Activated naive CD4-positive, alpha-beta T cell treated with anti-CD3 and anti-CD28 coated beads, Interleukin-2, amount 50 U/mL, for 16 hours (primary cell): ENCODE data around the gene PM20D1.
"Not testable (repeated sequence)": the region's sequence is repeated elsewhere in the genome, so short reads cannot be mapped to it uniquely, and the experiment has no call there.

Experiments used
- DNase-seq: peaks from one replicate; pipeline ENCODE4 v3.0.0-alpha.2; 2020

Gene PM20D1

DNA sequence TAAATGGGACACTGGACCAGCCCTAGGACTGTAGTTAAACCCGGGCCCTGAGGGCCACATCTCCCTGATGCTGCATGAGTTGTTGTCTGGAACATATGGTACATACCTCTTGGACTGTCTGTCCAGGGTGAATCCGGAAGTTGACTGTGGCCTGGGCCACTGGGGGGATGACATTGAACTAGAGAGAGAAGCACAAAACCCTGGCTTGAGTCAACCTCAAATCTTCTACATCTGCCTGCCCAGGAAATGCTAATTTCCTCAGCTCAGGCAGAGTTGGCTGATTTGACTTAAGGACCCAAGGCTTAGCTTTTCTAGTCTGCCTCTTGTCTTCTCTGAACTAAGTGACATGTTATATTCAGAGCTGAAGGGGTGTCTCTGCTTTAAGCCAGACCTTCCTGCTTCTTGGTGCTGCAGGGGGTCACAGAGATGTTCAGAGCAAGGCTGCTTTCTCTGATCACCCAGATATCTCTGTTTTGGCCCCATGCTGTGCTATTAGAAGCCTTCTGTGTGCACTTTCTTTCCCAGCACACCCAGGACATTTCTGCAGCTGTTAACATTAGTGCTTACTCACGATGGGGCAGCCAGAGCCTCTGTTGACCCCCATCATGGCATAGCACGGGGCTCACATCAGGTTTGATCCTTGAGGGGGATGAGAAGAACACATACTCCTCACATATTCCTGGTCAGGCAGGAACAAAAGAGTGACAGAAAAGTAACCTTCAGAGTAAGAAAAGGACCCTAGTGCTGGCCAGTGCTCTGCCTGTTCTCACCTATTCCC lies 9.6 kb downstream of the PM20D1 start:
- DNase-seq, result no peak

DNA sequence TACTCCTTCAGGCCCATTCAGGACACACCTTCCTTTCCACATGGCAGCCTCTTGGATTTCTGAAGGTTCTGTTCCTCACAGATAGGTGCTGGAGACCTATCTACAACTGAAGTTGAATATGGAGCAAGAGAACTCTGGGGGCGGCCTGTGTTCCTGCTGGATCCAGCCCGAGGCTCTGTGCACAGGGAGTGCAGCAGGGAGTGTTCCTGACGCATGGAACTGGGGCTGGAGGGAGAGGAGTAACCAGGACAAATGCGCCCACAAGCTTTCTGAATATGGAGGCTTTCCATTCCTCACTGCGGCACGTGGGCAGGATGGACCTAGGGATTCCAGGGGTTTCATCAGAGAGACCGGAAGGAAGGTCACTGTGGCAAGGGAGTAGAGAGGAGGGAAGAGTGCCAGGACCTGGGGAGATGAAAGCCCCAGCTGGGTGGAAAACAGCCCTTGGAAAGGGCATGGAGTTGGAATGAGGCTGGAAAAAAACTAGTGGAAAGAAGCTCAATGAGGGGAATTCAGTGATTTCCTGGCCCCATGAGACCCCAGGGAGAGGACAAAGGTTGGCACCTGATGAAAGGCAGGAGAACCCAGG lies 12.5 kb downstream of the PM20D1 start:
- DNase-seq, result no peak

DNA sequence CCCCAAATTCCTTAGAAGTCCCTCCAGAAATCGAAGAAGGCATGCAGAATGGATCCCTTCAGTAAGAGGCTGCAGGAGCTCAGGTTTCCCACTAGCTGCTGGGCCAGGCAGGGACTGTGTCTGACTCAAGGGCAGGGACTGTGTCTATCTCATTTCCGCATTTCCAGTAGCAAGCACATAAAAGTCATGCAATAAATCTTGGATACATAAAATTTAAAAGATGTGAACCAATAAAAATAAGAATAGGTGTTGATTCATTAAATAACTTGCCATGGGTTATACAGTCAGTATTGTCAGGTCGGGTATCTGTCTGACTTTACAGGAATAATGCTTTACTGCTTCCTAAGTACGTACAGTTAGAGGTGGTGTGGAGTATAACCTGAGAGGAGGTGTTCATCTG lies 15.2 kb downstream of the PM20D1 start:
- no peak for DNase-seq

DNA sequence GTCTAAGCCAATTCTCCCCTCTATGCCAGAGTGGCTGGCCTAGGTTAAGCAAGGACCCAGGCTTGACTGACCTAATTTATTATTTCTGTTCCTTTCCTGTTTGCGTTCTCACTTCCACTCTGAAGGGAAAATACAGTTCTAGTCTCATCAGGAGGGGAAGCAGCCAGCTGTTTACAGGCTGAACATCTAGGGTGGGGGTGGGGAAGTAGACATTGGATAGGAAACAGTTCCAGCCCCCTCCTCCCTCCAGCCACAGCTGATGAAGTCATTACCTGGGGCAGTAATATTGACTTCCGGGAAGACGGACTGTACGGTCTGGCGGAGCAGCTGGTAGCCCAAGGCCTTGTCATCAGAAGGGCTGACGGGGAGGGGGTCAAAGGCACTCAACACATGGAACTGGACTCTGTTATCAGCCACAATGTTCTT lies 17.6 kb downstream of the PM20D1 start:
- DNase-seq, result no peak

DNA sequence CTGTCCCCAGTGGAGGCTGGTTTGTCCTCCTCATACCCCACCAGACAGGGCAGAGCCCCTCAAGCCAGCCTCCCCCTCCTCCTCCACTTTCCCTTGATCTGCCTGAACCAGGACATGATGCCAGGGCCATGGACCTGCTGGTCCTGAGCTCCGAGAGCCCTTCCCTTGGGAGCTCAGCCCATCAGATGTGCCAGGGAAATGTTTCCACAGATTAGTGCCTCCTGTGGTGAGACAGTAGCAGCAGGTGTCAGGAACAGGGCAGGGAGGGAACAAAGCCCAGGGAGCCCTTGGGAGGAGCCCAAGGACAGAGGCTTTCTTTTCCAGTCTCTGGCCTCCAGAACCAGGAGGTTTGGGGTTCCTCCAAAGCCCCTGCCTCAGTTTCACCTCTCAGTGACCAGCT lies 22.3 kb downstream of the PM20D1 start:
- DNase-seq, result no peak

DNA sequence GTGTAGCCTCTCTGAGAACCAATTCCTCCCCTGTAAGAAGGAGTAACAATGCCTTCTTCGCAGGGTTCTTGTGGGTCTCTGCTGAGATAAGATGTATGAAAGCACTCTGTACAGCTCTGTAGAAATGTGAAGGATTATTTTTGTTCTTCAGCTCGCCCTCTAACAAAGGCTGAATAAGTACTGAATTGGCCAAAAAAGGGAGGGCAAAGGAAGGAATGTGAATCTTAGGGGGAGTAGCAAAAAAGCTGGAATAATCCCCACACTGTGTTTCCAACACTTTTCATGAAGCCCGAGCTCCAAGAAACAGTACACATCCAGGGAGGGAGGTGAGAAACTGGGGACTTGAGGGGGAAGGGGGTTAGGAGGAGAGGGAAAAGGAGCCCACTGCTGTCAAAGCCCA lies 22.9 kb downstream of the PM20D1 start:
- DNase-seq, result no peak

DNA sequence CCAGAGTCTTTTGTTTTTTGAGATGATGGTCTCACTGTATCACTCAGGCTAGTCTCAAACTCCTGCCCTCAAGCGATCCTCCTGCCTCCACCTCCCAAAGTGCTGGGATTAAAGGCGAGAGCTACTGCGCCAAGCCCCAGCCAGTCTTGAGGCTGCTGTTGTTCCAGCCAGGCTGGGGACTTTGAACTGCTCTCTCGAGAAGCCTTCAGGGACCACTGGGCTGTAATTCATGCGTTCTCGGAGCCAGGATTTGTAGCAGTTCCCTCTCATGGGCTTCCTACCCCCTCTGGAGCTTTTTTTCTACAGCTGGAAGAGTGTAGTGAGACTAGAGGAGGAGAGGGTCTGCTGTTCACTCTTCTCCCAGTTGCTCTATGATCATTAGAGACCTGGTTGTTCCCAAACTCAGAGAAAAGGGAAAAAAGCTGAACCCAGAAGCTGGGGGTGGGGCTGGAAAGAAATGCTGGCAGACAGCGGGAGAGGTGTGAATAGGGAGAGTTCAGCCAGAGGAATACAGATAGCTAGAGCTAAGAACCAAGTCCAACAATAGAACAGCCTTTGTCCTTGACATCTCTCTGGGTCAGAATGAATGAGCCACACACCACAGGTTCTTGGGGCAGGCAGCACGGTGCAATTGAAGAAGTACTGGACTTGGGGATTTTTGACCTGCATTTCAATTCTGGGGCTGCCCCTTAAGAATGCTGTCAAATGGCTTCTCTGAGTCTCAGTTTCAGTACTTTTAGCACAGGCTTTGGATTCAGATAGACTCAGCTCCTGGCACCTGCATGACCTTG lies 23.7 kb downstream of the PM20D1 start:
- no peak for DNase-seq

DNA sequence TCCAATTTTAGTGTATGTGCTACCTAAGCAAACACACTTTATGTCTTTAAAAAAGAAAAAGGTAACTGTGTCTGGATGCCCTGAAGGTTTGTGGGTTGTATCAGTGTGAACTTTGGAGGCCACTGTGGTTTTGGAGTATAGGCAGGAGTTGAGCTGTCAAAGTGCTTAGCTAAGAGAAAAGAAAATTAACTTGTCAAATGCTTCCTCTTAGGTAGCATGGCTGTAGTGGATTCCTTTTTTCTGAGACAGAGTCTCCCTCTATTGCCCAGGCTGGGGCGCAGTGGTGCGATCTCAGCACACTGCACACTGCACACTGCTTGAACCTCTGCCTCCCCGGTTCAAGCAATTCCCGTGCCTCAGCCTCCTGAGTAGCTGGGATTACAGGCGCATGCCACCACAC lies 25.8 kb downstream of the PM20D1 start:
- no peak for DNase-seq

DNA sequence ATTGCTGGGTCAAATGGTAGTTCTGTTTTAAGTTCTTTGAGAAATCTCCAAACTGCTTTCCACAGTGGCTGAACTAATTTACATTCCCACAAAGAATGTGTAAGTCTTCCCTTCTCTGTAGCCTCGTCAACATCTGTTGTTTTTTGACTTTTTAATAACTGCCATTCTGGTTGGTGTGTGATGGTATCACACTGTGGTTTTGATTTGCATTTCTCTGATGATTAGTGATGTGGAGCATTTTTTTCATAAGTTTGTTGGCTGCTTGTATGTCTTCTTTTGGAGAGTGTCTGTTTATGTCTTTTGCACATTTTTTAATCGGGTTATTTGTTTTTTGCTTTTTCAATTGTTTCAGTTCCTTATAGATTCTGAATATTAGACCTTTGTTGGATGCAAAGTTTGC lies 26.7 kb downstream of the PM20D1 start:
- not testable (repeated sequence) for DNase-seq

DNA sequence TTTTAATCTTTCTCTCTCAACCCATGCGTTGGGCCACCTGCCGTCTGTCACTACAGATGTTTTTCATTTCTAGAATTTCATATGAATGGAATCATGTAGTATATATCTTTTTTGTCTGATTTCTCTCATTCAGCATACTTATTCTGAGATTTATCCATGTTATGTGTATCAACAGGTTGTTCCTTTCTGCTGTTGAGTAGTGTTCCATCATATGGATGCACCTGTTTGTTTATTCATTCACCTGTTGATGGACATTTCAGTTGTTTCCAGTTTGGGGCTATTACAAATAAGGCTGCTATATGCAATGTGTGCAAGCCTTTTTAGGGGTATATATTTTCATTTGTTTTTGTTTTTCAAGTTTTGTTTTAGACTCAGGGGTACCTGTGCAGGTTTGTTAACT lies 27.5 kb downstream of the PM20D1 start:
- DNase-seq, result no peak

DNA sequence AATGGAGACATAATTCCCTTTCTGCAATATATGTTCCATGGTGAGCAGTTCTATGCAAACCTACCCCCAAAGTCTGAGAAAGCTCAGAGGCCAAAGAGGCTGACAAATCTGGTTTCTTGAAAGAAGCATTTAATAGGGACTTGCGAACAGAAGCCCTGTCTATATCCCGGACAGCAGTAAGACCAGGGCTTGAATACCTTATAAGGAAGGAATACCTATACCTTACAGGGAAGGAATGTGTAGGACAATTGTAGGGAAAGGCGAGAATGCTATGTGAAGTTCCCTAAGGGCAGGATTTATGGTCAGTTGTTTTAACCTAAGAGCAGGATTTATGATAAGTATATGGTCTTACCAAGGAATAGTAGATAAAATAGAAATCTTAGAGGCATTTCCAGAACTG lies 31.9 kb downstream of the PM20D1 start:
- no peak for DNase-seq

DNA sequence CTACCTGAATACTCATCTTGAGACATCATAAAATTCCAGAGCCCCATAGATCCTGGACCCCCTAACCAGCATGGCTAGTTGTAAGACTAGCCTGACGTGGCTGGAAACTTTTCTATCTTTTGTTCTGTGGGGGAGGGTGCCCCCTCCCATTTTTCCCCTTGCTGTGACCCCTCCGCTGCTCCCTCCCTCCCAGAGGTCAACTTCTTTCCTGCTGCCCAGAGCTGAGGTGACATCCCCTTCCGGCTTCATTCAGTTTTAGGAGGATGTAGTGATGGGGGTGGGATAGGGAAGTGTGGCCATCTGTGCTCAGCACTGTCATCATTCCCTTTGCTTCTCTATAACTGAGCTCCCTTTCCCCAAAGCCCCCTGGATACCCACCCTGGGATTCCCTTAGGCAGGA lies 32.6 kb downstream of the PM20D1 start:
- DNase-seq, result no peak

DNA sequence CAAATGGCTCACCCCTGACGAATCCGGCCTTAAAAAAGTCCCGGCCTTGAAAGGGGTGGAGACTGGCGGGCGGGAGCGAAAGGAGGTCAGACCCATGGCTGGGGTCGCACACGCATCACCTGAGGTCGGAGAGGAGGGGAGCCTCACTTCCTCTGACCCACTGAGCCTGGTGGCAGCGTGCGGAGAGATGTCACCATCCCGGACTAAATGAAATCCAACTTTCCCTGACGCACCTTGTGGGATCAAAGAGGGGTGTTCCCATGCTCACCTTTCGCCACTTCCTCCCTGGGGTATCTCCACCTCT lies 36.2 kb downstream of the PM20D1 start:
- DNase-seq, result no peak

DNA sequence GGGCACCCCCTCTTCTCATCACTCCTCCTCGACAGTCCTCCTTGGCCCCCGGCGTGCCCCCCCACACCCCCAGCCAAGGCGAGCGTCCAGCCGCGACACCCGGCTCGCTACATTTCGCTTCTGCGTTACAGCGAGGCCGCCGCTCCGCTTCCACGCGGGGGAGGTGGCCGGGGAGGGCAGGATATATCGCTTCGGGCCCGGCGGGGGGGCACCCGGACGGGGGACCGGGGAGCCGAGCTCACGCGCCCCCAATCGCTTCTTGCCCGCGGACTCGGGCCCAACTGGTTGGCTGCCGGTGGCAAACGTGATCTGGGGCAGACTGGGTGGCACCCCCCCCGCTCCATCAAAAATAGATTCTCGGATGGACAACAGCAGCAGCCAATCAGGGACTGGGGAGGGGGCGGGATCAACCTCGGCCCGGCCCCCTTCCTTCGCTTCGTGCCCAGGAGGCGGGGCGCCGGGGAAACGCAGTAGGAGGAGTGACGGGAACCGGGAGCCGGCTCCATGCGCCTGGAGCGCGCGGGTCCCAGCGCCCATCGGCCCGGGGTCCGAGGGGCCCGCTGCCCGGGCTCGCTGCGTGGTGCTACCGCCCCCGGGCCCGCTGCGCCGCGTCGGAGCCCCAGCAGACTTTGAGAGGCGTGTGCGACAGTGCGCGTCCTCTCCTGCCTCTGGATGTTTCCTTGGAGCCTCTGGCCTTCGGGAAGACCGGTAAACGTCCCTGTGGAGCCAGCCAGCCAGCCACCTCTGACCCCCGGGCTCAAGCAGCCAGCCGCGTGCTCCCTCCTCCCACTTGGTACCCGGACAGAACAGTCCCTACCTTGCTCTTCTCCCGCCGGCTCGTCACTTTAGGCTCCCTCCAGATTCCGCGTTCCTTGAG lies 36.8 kb downstream of the PM20D1 start, which contains the start of gene SLC41A1:
TSS of gene SLC41A1 (minus strand) at position 321 of the 877 bp plus-strand sequence. CDS start 2,757 bp downstream, outside the sequence.
- DNase-seq, result peak; percentile 88

DNA sequence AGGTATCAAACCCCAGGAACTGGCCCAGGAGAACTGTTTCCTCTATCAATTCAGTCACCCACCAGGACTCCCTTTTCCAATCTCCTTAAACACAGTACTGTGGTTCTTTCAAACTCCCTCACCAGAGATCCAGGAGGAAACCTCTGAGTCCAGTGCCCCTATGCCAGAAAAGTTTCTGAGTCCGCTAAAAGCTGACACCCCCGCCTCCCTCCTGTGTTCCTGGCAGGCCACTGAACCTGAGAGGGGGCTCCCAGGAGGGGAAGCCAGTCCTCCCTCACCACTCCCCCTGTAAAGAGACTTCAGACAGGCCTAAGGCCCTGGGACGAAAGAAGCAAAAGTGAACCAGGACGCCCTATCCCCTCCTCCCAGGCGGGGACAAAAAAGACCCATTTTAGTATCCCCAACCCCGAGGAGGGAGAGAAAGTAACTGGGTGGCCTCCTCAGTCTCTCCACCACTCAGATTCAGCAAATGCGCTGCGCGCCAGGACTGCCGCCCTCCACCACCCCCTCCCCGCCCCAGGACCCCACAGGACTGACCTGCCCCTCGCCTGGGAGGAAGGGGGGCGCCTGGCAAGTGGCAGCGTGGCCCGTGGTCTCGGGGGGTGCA lies 37.6 kb downstream of the PM20D1 start:
- DNase-seq, result no peak

DNA sequence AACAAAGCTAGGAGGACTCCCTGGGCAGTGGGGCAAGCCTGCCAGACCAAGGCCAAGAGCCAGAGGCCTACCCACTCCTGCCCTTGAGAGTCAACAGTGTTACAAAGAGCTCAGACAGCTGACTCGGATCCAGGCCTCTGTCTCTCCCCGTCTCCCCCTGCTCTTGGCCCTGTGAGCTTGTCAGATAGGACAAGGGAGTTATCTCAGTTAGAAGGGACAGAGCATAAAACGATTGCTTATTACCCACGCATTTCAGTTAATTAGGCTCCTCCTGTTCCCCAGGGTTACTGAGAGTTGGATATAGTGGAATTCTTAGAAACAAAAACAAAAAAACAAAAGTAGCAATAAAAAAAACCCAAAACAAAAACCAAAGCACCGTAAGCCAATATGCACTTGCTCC lies 38.3 kb downstream of the PM20D1 start:
- DNase-seq, result no peak

DNA sequence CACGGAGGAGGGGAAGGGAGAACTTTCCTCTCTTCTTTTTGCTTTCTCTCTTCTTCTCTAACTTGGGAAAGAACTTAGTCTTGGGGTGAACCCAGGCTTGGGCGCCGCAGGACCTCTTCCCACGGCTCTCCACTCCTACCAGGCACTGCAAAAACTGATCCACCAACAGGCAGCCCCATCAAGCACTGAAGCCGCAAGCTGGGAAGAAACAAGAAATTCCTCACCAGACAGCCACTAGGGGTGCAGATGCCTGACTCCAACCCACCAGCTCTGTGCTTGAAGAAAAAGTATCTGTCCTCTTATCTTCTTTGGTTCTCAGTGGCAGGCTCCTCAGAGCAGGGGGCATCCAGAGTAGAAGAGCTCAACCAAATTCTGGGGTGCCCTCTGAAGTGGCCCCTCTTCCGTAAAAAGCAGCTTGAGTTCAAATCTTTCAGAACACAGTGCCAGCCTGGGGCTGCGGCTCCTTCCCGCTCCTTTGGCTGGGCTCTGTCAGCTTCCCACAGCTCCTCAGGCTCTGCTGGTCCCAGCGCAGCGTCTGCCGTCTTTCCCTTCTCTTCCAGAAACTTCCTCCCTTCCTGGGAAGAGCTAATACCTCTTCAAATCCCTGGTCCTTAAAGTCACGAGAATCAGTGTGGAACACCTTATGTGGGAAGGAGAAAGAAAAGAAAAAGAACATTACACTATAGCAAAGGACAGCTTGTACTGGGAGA lies 39.3 kb downstream of the PM20D1 start:
- DNase-seq, result no peak

DNA sequence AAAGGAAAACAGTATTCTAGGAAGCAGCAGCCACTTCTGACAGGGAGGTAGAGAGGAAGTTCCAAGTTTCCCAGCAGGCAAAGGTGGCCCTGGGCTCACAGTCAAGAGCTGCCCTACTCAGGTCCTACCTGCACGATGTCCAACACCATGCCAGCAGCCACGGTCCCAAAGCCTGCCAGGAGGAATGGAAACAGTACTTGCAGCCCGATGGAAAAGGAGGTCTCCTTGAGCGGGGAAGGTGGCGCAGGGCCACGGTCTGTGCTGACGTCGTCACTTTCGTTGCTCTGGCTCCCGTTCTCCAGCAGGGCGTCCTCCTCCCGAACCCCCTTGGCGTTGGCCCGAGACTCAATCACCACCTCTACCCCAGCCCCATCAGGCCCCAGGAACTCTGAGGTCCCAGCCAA lies 40.0 kb downstream of the PM20D1 start:
- no peak for DNase-seq

DNA sequence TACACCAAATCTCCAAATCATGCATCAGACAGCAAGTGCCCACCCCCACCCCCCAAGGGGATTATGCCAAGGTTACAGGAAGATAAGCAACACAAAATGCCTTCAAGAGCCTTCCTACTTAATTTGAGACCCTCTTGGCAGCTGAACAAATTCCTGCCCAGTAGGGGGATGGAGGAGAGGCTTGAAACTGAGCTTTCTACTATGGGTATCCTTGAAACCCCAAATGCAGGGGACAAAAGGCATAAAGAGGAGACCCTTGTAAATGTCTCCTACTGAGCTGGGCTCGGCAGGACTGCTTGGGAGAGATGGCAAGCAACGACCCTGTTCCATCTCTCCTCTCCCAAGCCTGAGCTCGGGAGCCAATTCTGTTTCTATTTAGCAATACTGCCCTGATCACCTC lies 40.5 kb downstream of the PM20D1 start:
- no peak for DNase-seq

DNA sequence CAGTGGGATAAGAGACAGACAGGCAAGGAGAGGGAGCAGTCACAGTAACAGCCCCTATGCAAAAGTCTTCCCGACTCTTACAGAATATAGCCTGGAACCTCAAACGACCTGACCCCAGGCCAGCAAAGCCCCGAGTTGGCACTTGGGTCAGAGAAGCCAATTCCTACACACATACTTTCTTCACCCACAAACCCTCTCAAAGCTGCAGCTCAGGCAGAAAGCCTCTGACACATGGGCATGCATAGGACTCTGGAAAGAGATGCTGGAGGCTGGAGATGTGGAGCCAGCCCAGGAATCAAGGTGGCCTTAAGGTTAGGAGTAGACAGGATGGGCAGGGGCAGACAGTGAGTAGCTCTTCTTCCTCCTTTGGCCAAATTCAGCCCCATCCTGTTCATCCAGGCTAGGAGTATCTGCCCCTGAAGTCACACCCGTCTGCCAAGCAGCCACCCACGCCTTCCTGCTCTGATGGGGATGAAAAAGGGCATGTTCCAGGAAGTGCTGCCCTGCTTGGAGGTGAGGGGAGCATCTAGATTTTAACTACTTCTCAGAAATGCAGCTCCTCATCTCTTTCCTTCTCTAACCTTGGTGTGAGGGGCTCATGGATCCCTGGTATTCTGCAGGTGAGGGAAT lies 44.7 kb downstream of the PM20D1 start:
- peak; percentile 31 for DNase-seq

DNA sequence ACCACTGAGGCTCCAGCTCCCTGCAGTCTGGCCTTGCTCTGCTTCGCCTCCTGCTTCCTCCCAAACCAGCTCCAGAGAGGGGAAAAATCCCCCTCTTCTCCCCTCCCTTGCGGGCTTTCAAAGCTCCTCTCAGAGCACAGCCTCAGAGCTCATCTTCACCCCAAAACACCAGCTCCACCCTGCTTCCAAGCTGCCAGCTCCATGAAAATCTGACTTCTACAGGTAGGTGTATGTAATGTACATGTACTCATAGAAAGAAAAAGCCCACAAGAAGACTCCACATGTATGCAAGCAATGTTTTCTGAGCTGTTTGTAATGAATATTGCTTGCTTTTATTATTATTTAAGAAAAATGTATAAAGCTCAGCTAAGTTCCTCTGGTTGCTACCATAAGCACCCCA lies 45.3 kb downstream of the PM20D1 start:
- no peak for DNase-seq

DNA sequence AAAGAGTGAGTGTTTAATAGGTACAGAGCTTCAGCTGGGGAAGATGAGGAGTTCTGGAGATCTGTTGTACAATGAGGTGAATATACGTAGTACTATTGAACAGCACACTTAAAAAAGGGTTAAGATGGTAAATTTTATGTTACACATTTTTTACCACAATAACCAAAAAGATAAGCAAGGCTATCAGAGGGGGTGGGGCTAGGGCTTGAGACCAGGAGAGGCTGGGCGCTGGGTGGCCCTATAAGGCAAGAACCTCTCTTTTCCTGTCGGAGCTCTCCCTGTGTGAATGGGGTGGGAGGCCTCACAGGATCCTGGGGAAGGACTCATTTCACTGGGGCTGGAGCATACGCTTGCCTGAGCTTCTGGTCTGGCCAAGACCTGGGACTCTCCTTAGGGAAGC lies 45.9 kb downstream of the PM20D1 start:
- DNase-seq, result no peak
